HG02571 (cell line): Measurements from ENCODE around the gene CEACAM3.
"Not testable (repeated sequence)": the region's sequence is repeated elsewhere in the genome, so short reads cannot be mapped to it uniquely, and the experiment has no call there.

Source experiments
- ATAC-seq: cut with Tn5 transposase; IDR thresholded peaks from one replicate; pipeline ENCODE4 v1.9.1; 2021; ENCODE audit warnings: mild to moderate bottlenecking, moderate library complexity; ENCODE audit not compliant: unreplicated experiment

CEACAM3 gene

GRCh38 chr19:41796362-41796761 lies at the start of gene CEACAM3:
Gene CEACAM3, plus strand, starts transcription at chr19:41796587. Its CDS starts 91 bp downstream, at chr19:41796678.
- no peak for ATAC-seq

GRCh38 chr19:41746593-41747227 lies 49.7 kb upstream of the CEACAM3 start:
- no peak for ATAC-seq

GRCh38 chr19:41748012-41748411 lies 48.4 kb upstream of the CEACAM3 start:
- no peak for ATAC-seq

GRCh38 chr19:41750248-41751134 lies 45.9 kb upstream of the CEACAM3 start:
- not testable (repeated sequence) for ATAC-seq

GRCh38 chr19:41753159-41753558 lies 43.2 kb upstream of the CEACAM3 start:
- no peak for ATAC-seq

GRCh38 chr19:41753936-41754529 lies 42.4 kb upstream of the CEACAM3 start:
- no peak for ATAC-seq

- no peak for ATAC-seq
Measured at GRCh38 chr19:41755328-41755913, 41.0 kb upstream of the CEACAM3 start, which contains the start of gene CEACAM6. Gene CEACAM6, plus strand, starts transcription at chr19:41755530. Its CDS starts 109 bp downstream, at chr19:41755639.

- no peak for ATAC-seq
Measured at GRCh38 chr19:41758846-41759245, 37.5 kb upstream of the CEACAM3 start.

GRCh38 chr19:41767115-41767514 lies 29.3 kb upstream of the CEACAM3 start:
- no peak for ATAC-seq

- not testable (repeated sequence) for ATAC-seq
Measured at GRCh38 chr19:41768105-41768504, 28.3 kb upstream of the CEACAM3 start.

- no peak for ATAC-seq
Measured at GRCh38 chr19:41769608-41770007, 26.8 kb upstream of the CEACAM3 start.

GRCh38 chr19:41771410-41771809 lies 25.0 kb upstream of the CEACAM3 start:
- ATAC-seq = no peak

GRCh38 chr19:41774515-41774980 lies 21.8 kb upstream of the CEACAM3 start:
- ATAC-seq = no peak

- ATAC-seq = no peak
Measured at GRCh38 chr19:41776700-41777099, 19.7 kb upstream of the CEACAM3 start.

GRCh38 chr19:41783612-41784011 lies 12.8 kb upstream of the CEACAM3 start:
- ATAC-seq = no peak

GRCh38 chr19:41784312-41784711 lies 12.1 kb upstream of the CEACAM3 start:
- no peak for ATAC-seq

GRCh38 chr19:41784743-41785142 lies 11.6 kb upstream of the CEACAM3 start:
- ATAC-seq = no peak

- no peak for ATAC-seq
Measured at GRCh38 chr19:41785653-41786052, 10.7 kb upstream of the CEACAM3 start.

GRCh38 chr19:41787055-41787454 lies 9.3 kb upstream of the CEACAM3 start:
- ATAC-seq = no peak

- ATAC-seq = not testable (repeated sequence)
Measured at GRCh38 chr19:41788518-41788917, 7.9 kb upstream of the CEACAM3 start.

- ATAC-seq = not testable (repeated sequence)
Measured at GRCh38 chr19:41789053-41789452, 7.3 kb upstream of the CEACAM3 start.
